HCT116 (cell line): ENCODE data around the gene LEO1. TPM values are rescaled to one million over a fixed set of nuclear protein-coding genes. Genes with fewer than 3 reads are reported as not detected.
A peak's percentile ranks its signal among the peaks of the same experiment; 100 is the strongest.

Experiments used
- ATAC-seq: fragments of 200-7000 bp; cut with Tn5 transposase; 2 replicates; pipeline ENCODE4 v1.9.1; 2020; ENCODE audit warnings: mild to moderate bottlenecking, moderate library complexity
- BruUV-seq: library from RNA; stranded (reverse); fragments of 400-500 nt; replicated peaks from 2 replicates; lab custom pipeline; 2021; lab: Mats Ljungman, UMichigan
- CTCF ChIA-PET: fragments of 300-600 bp; sonication (Branson Sonifier 250); formaldehyde crosslinking; loops from one replicate; lab custom pipeline; 2021; ENCODE audit warnings: antibody characterized with exemption; lab: Charles Lee
- POLR2A ChIA-PET: fragments of 300-600, 350-600 bp; sonication (Branson Sonifier 250); formaldehyde crosslinking; loops from one replicate; lab custom pipeline; 2021; ENCODE audit warnings: antibody characterized with exemption; lab: Charles Lee
- RAD21 ChIA-PET, 2 experiments: fragments of 300-600 bp; sonication (Branson Sonifier 250); formaldehyde crosslinking; loops; one replicate each; lab custom pipeline; 2023; ENCODE audit warnings: low total read pairs in 2 of 2; ENCODE audit not compliant: uncharacterized antibody in 2 of 2, unreplicated experiment in 2 of 2, low non-redundant PET in 1 of 2; lab: Charles Lee
- DNase-seq: peaks from one replicate; pipeline ENCODE4 v3.0.0-alpha.2; 2010; ENCODE audit warnings: low read depth, low spot score
- H2AFZ ChIP-seq: fragments of 200-600 bp; shearing (Covaris generic), sonication (generic); 2 replicates; pipeline ENCODE4 v1.6.1; 2017; ENCODE audit warnings: low read depth, mixed run types, mixed read lengths, antibody characterized with exemption, low read length; ENCODE audit not compliant: poor library complexity, severe bottlenecking
- H3K27ac ChIP-seq: 2 replicates; pipeline ENCODE4 v1.5.1; 2012; ENCODE audit warnings: low read depth, low read length
- H3K27me3 ChIP-seq: fragments of 200-600 bp; sonication (generic); 2 replicates; pipeline ENCODE4 v1.6.1; 2016; ENCODE audit warnings: mixed run types, low read length, mixed read lengths; ENCODE audit not compliant: insufficient read depth
- H3K36me3 ChIP-seq, 2 experiments: fragments of 200-500 bp in 1 of 2; fragments of 200-600 bp in 1 of 2; sonication (Bioruptor generic) in 1 of 2; sonication (generic) in 1 of 2; 2 replicates each; pipeline versions ENCODE4 v1.5.1 to v1.6.1; 2014 to 2016; ENCODE audit warnings: low read length in 2 of 2, inconsistent platforms in 1 of 2, mixed read lengths in 1 of 2, mixed run types in 1 of 2; ENCODE audit not compliant: insufficient read depth in 2 of 2, control insufficient read depth in 1 of 2
- H3K4me1 ChIP-seq, 2 experiments: fragments of 200-600 bp in 1 of 2; sonication (generic) in 1 of 2; 2 replicates each; pipeline versions ENCODE4 v1.5.1 to v1.6.1; 2012 to 2017; ENCODE audit warnings: low read length in 2 of 2, inconsistent platforms in 1 of 2, mild to moderate bottlenecking in 1 of 2, mixed read lengths in 1 of 2, mixed run types in 1 of 2, moderate library complexity in 1 of 2; ENCODE audit not compliant: insufficient read depth in 2 of 2, control insufficient read depth in 1 of 2
- H3K4me2 ChIP-seq: fragments of 200-600 bp; sonication (generic); 2 replicates; pipeline ENCODE4 v1.6.1; 2017; ENCODE audit warnings: mixed run types, low read length, mixed read lengths
- H3K4me3 ChIP-seq, 2 experiments: fragments of 200-600 bp in 1 of 2; sonication (generic) in 1 of 2; replicated peaks in 1 of 2; 2 replicates each; pipeline ENCODE4 v1.5.1; 2011 to 2016; ENCODE audit warnings: low read length in 2 of 2, control low read depth in 1 of 2, low read depth in 1 of 2, mild to moderate bottlenecking in 1 of 2, mixed read lengths in 1 of 2, mixed run types in 1 of 2
- H3K79me2 ChIP-seq: fragments of 200-600 bp; sonication (generic); 2 replicates; pipeline ENCODE4 v1.6.1; 2017; ENCODE audit warnings: mild to moderate bottlenecking, mixed run types, low read length, moderate library complexity, mixed read lengths; ENCODE audit not compliant: insufficient read depth
- H3K9ac ChIP-seq: fragments of 200-600 bp; sonication (generic); 2 replicates; pipeline ENCODE4 v1.6.1; 2016; ENCODE audit warnings: low read length, mixed read lengths
- H3K9me2 ChIP-seq: fragments of 200-600 bp; sonication (generic), shearing (Covaris generic); 2 replicates; pipeline ENCODE4 v1.6.1; 2017; ENCODE audit warnings: mixed run types, mild to moderate bottlenecking, moderate library complexity; ENCODE audit not compliant: insufficient read depth
- H3K9me3 ChIP-seq, 2 experiments: fragments of 200-500 bp in 1 of 2; fragments of 200-600 bp in 1 of 2; sonication (Bioruptor generic) in 1 of 2; sonication (generic) in 1 of 2; 2 replicates each; pipeline ENCODE4 v1.6.1; 2014 to 2017; ENCODE audit warnings: low read length in 2 of 2, mixed read lengths in 2 of 2, inconsistent platforms in 1 of 2, low read depth in 1 of 2, mild to moderate bottlenecking in 1 of 2, mixed run types in 1 of 2, moderate library complexity in 1 of 2; ENCODE audit not compliant: control insufficient read depth in 1 of 2, insufficient read depth in 1 of 2
- H4K20me1 ChIP-seq: fragments of 200-600 bp; sonication (generic), shearing (Covaris generic); 2 replicates; pipeline ENCODE4 v1.6.1; 2017; ENCODE audit warnings: mixed run types, mild to moderate bottlenecking, moderate library complexity; ENCODE audit not compliant: insufficient read depth
- CBX3 ChIP-seq: IDR thresholded peaks from 2 replicates; pipeline ENCODE4 v1.6.1; 2012; ENCODE audit warnings: low read depth
- CEBPB ChIP-seq: IDR thresholded peaks from 2 replicates; pipeline ENCODE4 v1.6.1; 2012; ENCODE audit warnings: low read depth
- EGR1 ChIP-seq: IDR thresholded peaks from 2 replicates; pipeline ENCODE4 v1.6.1; 2012; ENCODE audit warnings: low read depth
- EZH2 ChIP-seq: fragments of 200-600 bp; sonication (generic); IDR thresholded peaks from 2 replicates; pipeline ENCODE4 v1.6.1; 2017; ENCODE audit warnings: antibody characterized with exemption, mixed run types
- FOSL1 ChIP-seq: IDR thresholded peaks from 2 replicates; pipeline ENCODE4 v1.6.1; 2012; ENCODE audit warnings: low read depth
- JUND ChIP-seq: IDR thresholded peaks from 2 replicates; pipeline ENCODE4 v1.6.1; 2012
- POLR2A ChIP-seq: IDR thresholded peaks from 2 replicates; pipeline ENCODE4 v1.7.0; 2011; ENCODE audit warnings: borderline replicate concordance; ENCODE audit not compliant: insufficient read depth, insufficient read length; ENCODE audit errors: extremely low read depth
- POLR2AphosphoS5 ChIP-seq: IDR thresholded peaks from 2 replicates; pipeline ENCODE4 v1.6.1; 2011; ENCODE audit warnings: mild to moderate bottlenecking, low read depth, low read length, moderate library complexity
- RAD21 ChIP-seq: IDR thresholded peaks from 2 replicates; pipeline ENCODE4 v1.6.1; 2012; ENCODE audit warnings: low read depth, mild to moderate bottlenecking
- SIN3A ChIP-seq: IDR thresholded peaks from 2 replicates; pipeline ENCODE4 v1.6.1; 2012; ENCODE audit warnings: low read depth
- SP1 ChIP-seq: IDR thresholded peaks from 2 replicates; pipeline ENCODE4 v1.6.1; 2012; ENCODE audit warnings: low read depth
- SRF ChIP-seq: IDR thresholded peaks from 2 replicates; pipeline ENCODE4 v1.6.1; 2012; ENCODE audit warnings: low read depth
- TCF7L2 ChIP-seq: IDR thresholded peaks from 2 replicates; pipeline ENCODE4 v1.7.0; 2011; ENCODE audit warnings: borderline replicate concordance, inconsistent platforms; ENCODE audit not compliant: insufficient read depth, insufficient read length; ENCODE audit errors: extremely low read depth
- YY1 ChIP-seq: IDR thresholded peaks from 2 replicates; pipeline ENCODE4 v1.6.1; 2011; ENCODE audit warnings: low read length, low read depth, moderate library complexity, mild to moderate bottlenecking; ENCODE audit not compliant: insufficient replicate concordance; ENCODE audit errors: extremely low read depth
- ZNF274 ChIP-seq: fragments of 200-500 bp; sonication (Bioruptor generic); IDR thresholded peaks from 2 replicates; pipeline ENCODE4 v1.6.1; 2014; ENCODE audit warnings: mild to moderate bottlenecking, low read depth, low read length, inconsistent platforms
- intact Hi-C: fragments of 100-400 bp; cut with micrococcal nuclease; formaldehyde crosslinking; loops from 2 replicates; pipeline ENCODE4 v1.10.0; 2022
- total RNA-seq: library from RNA; stranded (reverse); gene quantifications from one replicate; pipeline ENCODE4 v1.2.1, GENCODE V29; 2021; ENCODE audit not compliant: unreplicated experiment
- TF ChIP-seq, protein P1 (sequence below), 3 experiments: fragments of 200-600 bp in 1 of 3; sonication (generic) in 1 of 3; IDR thresholded peaks in 2 of 3; conservative IDR thresholded peaks in 1 of 3; 2 replicates each; pipeline ENCODE4 v1.5.1; 2012 to 2017; ENCODE audit warnings: low read depth in 2 of 3, low read length in 2 of 3, antibody characterized with exemption in 1 of 3, borderline replicate concordance in 1 of 3, control low read depth in 1 of 3, mild to moderate bottlenecking in 1 of 3, mixed read lengths in 1 of 3, mixed run types in 1 of 3, moderate library complexity in 1 of 3; ENCODE audit not compliant: insufficient read depth in 1 of 3
- TF ChIP-seq, protein P2 (sequence below): IDR thresholded peaks from 2 replicates; pipeline ENCODE4 v1.6.1; 2011; ENCODE audit warnings: mild to moderate bottlenecking, low read length, moderate library complexity; ENCODE audit not compliant: insufficient replicate concordance; ENCODE audit errors: extremely low read depth
- TF ChIP-seq, protein P3 (sequence below): IDR thresholded peaks from 2 replicates; pipeline ENCODE4 v1.6.1; 2012

LEO1 gene
- total RNA-seq, 1 experiment from 2014 or later, result 27.8 TPM

DNA sequence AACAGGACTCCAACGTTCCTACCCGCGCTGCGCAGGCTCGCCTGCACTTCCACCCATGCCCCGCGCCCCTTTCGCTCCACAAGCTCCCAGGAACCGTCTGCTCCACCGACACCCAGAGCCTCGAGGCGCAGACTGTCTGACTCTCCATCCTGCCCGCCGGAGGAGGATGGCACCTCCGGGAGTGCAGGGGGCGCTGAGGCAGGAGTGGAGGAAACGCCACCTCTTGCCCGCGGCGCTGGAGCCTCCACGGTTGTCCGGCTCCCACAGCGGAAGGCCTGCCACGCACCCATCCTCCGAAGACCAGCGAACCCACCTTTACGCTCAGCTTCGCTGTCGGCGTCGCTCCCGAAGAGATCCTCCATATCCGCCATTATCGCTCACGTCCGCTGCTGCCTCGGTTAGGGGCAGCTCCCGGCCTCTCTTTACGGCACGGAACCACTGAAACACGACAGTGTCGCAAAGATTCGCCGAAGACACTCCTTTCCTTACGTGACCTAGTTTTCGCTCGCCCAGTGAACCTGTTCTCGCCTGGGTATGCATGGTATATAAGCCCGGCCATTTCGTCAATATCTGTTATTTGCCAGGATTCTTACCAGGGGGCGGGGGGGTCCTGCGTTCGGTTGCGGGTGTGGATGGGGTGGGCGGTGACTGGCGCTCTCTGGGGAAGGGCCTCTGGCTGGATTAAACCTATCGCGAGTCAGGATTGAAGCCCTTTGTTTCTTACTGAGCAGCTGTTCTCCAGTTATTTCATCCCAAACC, at the start of gene LEO1 (continued):
- TF ChIP-seq TCF7L2 (peak; percentile 56), SIN3A (peak; percentile 64; the same call in 1 of the 2 replicates), YY1 (peak; percentile 95), JUND (no peak), POLR2A (peak; percentile 93), RAD21 (no peak), CEBPB (no peak)

DNA sequence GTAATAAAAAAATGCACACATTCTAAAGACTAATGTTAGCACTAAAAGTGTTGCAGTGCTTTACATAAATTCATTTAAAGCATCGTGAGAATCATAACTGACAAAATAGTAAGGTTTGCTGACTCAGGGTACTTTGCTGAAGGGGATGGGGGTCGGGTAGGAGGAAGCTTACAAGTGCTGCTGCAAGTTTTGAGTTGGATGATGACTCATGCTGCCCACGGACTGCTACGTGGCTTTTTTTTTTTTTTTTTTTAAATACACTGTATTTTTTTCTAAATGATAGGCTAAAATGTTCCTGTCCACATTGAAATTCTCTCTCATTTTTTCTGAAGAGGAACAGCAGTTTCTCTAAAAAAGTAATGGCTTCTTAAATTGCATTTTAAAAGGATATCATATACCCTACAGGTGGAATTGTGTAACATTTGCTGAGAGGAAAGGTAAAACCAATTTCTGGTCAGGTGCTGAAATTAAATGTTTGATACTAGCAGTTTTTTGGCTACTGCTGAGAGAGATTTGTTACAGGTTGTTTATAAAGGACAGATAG, 49.6 kb upstream of the LEO1 start:
- Histone ChIP-seq H3K4me3 (peak overlapping the region; percentile 76 to 78), H3K9me2 (no peaks in the 10 kb centered on the region), H3K79me2 (peaks cover 66% of the 10 kb centered on the region), H3K9ac (peak overlapping the region; percentile 78), H3K4me2 (peak overlapping the region; percentile 92), H3K4me1 (peaks cover 34 to 51% of the 10 kb centered on the region in 2 experiments), H3K27ac (peak overlapping the region; percentile 90; the same call in 1 of the 2 replicates), H2AFZ (no peak overlapping the region), H3K36me3 (no peaks in the 10 kb centered on the region), H3K27me3 (no peaks in the 10 kb centered on the region), H3K9me3 (no peaks in the 10 kb centered on the region), H4K20me1 (peaks cover 15% of the 10 kb centered on the region; the same call in 1 of the 2 replicates)
- ChIA-PET CTCF (no interaction called here), POLR2A (interaction anchor here (0.6 to 2.0 kb wide), 2 partner anchors 8 to 59 kb away, joined by 5 read pairs; no protein-coding TSS in a partner anchor), RAD21 (interaction anchor here in 1 of 2 experiments (1.4 kb wide), 1 partner anchor 59 kb away, joined by 3 read pairs; no protein-coding TSS in a partner anchor)
- no peak for ATAC-seq
- no TSS peak for BruUV-seq
- peak; percentile 54 for DNase-seq
- intact Hi-C loops, result loop anchor here (2.0 kb wide), 1 partner anchor 58 kb away; no protein-coding TSS in a partner anchor
- TF ChIP-seq, protein P1, sequence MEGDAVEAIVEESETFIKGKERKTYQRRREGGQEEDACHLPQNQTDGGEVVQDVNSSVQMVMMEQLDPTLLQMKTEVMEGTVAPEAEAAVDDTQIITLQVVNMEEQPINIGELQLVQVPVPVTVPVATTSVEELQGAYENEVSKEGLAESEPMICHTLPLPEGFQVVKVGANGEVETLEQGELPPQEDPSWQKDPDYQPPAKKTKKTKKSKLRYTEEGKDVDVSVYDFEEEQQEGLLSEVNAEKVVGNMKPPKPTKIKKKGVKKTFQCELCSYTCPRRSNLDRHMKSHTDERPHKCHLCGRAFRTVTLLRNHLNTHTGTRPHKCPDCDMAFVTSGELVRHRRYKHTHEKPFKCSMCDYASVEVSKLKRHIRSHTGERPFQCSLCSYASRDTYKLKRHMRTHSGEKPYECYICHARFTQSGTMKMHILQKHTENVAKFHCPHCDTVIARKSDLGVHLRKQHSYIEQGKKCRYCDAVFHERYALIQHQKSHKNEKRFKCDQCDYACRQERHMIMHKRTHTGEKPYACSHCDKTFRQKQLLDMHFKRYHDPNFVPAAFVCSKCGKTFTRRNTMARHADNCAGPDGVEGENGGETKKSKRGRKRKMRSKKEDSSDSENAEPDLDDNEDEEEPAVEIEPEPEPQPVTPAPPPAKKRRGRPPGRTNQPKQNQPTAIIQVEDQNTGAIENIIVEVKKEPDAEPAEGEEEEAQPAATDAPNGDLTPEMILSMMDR (IDR thresholded peaks at IDR 0.05 in 2 of 3, conservative IDR thresholded peaks at IDR 0.05 in 1 of 3; ENCODE audit: borderline replicate concordance in 1 of 3, insufficient read depth in 1 of 3, low read depth in 2 of 3, low read length in 2 of 3), result no peak
- TF ChIP-seq RAD21, result no peak
- no peak for TF ChIP-seq SIN3A
- TF ChIP-seq, protein P2, sequence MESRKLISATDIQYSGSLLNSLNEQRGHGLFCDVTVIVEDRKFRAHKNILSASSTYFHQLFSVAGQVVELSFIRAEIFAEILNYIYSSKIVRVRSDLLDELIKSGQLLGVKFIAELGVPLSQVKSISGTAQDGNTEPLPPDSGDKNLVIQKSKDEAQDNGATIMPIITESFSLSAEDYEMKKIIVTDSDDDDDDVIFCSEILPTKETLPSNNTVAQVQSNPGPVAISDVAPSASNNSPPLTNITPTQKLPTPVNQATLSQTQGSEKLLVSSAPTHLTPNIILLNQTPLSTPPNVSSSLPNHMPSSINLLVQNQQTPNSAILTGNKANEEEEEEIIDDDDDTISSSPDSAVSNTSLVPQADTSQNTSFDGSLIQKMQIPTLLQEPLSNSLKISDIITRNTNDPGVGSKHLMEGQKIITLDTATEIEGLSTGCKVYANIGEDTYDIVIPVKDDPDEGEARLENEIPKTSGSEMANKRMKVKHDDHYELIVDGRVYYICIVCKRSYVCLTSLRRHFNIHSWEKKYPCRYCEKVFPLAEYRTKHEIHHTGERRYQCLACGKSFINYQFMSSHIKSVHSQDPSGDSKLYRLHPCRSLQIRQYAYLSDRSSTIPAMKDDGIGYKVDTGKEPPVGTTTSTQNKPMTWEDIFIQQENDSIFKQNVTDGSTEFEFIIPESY, result no peak
- no peak for TF ChIP-seq SP1
- no peak for TF ChIP-seq CBX3
- TF ChIP-seq CEBPB, result peak; percentile 32; the same call in 1 of the 2 replicates
- peak; percentile 68 for TF ChIP-seq JUND
- TF ChIP-seq FOSL1, result peak; percentile 71; the same call in 1 of the 2 replicates
- TF ChIP-seq EZH2, result no peak
- TF ChIP-seq SRF, result peak; percentile 31; the same call in 1 of the 2 replicates
- no peak; the same call in 1 of the 2 replicates for TF ChIP-seq POLR2AphosphoS5
- TF ChIP-seq, protein P3, sequence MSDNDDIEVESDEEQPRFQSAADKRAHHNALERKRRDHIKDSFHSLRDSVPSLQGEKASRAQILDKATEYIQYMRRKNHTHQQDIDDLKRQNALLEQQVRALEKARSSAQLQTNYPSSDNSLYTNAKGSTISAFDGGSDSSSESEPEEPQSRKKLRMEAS, result no peak
- no peak for TF ChIP-seq ZNF274
- peak; percentile 62; the same call in 1 of the 2 replicates for TF ChIP-seq EGR1
